ENCODE data around the gene WFDC2.
"Not testable (repeated sequence)": the region's sequence is repeated elsewhere in the genome, so short reads cannot be mapped to it uniquely, and the experiment has no call there.

The WFDC2 gene

GRCh38 chr20:45450097-45450818, 19.3 kb upstream of the WFDC2 start:
- FAIRE-seq (peak; percentile 59), DNase-seq (ENCODE audit: low spot score) (peak; percentile 58)

GRCh38 chr20:45452238-45452637, 17.3 kb upstream of the WFDC2 start:
- DNase-seq (ENCODE audit: low spot score) (no peak), FAIRE-seq (no peak)

GRCh38 chr20:45452772-45453691, 16.5 kb upstream of the WFDC2 start:
- FAIRE-seq: no peak
- DNase-seq (ENCODE audit: low spot score): no peak

- DNase-seq (ENCODE audit: low spot score) (peak; percentile 42), FAIRE-seq (no peak)
These were observed 12.9 kb upstream of the WFDC2 start for GRCh38 chr20:45456632-45457031.

- FAIRE-seq (no peak), DNase-seq (ENCODE audit: low spot score) (no peak)
These were observed 9.9 kb upstream of the WFDC2 start for GRCh38 chr20:45459606-45460005.

- DNase-seq (ENCODE audit: low spot score): no peak
- no peak for FAIRE-seq
These were observed 8.3 kb upstream of the WFDC2 start for GRCh38 chr20:45461225-45461624.

GRCh38 chr20:45462711-45463509, 6.6 kb upstream of the WFDC2 start:
- no peak for DNase-seq (ENCODE audit: low spot score)

DNA sequence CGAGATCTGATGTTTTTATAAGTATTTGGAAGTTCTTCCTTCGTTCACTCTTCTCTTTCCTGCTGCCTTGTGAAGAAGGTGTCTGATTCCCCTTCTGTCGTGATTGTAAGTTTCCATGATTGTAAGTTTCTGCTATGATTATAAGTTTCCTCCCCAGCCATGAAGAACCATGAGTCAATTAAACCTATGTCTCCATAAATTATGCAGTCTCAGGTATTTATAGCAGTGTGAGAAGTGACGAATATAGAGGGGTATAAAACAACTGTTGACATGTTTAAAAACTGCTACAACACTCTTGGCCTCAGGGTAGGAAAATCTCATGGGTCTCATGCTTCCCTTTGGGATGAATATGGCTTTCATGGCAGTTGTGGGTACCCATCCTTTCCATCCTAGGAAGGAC, 5.8 kb upstream of the WFDC2 start:
- FAIRE-seq (no peak), DNase-seq (ENCODE audit: low spot score) (no peak)

More at GRCh38 chr20:45462711-45463509, 6.6 kb upstream of the WFDC2 start:
- peak; percentile 44 for FAIRE-seq

DNA sequence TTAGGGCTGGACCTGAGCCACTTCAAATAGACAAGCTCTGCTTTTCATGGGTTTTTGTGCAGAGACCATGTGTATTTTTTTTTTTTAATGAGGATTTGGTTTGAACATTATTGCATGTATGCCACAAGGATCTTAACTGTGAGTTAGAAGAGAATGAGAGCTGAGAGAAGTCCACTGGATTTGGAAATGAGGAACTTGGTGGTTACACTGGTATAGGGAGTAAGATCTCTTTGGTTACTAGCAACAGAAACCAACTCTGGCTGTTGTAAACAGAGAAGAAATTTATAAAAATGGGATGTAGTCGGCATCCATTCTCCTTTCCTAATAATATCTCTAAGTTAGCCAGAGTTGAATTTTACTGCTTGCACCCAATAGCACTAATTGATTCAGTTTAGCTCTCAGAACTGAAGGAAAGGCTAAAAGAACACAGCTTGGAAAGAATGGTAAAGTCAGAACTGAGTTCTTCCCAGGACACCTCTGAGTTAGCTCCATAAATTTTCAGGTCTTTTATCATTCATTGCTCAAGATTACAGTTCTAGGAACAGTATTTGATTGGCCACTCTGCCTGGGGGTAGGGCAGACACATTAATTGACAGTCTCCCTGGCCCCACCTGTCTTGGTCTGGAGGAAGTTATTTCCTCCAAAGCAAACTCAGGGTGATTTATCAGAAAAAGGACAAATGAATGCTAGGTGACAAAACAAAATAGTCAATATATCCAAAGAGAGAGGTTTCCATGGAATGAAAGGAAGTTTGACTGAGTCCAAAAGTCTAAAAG, 3.9 kb upstream of the WFDC2 start:
- no peak for DNase-seq (ENCODE audit: low spot score)
- FAIRE-seq: no peak

GRCh38 chr20:45467172-45467571, 2.4 kb upstream of the WFDC2 start:
- no peak for FAIRE-seq

DNA sequence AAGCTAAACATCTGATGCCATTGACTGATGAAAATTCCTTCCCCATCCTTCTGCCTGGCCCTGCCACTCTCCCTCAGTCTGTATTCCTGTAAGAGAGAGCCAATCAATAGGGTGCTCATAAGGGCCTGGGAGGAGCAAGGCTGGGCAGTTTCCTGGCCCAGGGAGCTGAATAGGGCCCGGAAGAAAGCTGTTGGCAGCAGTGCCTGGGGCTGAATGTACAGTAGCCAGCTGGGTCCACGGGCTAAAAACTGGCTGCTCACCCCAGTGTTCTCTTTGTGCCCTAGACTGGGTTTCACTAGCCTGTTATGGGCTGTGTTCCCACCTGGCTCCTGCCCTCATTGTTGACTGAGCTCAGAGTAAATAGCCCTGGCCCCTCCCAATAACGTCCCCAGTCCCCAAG, 1.7 kb upstream of the WFDC2 start:
- DNase-seq (ENCODE audit: low spot score) (no peak), FAIRE-seq (no peak)

More at GRCh38 chr20:45467172-45467571, 2.4 kb upstream of the WFDC2 start:
- no peak for DNase-seq (ENCODE audit: low spot score)

DNA sequence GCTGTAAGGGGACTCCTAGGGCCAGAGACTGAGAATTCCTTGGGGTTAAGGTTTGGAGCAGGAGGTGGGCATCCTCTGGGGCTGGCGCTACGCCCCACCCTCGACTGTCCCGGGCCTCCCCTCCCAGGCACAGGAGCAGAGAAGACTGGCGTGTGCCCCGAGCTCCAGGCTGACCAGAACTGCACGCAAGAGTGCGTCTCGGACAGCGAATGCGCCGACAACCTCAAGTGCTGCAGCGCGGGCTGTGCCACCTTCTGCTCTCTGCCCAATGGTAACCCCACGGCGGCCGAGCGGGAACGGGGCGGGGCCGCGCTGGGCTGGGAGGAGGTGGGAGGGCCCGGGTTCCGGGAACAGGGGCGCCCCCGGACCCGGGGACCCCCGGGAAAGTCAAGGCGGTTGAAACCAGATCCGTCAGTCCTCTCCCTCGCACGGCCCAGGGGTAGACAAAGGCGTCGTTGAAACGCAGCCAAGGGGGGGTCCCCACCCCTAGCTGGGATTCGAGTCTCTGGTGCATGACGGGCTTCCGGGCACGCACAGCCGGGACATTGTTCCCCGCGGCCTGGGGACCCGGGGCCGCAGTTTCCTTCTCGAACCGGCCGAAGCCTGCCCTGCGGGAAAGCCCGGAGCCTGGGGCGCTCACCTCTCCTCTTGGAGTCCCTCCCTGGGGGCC, 844 bp downstream of the WFDC2 start:
- DNase-seq (ENCODE audit: low spot score) (no peak), FAIRE-seq (no peak)

- FAIRE-seq (no peak), DNase-seq (ENCODE audit: low spot score) (no peak)
These were observed 1.4 kb downstream of the WFDC2 start for GRCh38 chr20:45470937-45471336.

DNA sequence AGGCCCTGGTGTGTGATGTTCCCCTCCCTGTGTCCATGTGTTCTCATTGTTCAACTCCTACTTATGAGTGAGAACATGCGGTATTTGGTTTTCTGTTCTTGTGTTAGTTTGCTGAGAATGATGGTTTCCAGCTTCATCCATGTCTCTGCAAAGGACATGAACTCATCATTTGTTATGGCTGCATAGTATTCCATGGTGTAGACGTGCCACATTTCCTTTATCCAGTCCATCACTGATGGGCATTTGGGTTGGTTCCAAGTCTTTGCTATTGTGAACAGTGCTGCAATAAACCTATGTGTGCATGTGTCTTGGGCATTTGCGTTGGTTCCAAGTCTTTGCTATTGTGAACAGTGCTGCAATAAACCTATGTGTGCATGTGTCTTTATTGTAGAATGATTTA, 2.7 kb downstream of the WFDC2 start:
- not testable (repeated sequence) for DNase-seq (ENCODE audit: low spot score); FAIRE-seq

DNA sequence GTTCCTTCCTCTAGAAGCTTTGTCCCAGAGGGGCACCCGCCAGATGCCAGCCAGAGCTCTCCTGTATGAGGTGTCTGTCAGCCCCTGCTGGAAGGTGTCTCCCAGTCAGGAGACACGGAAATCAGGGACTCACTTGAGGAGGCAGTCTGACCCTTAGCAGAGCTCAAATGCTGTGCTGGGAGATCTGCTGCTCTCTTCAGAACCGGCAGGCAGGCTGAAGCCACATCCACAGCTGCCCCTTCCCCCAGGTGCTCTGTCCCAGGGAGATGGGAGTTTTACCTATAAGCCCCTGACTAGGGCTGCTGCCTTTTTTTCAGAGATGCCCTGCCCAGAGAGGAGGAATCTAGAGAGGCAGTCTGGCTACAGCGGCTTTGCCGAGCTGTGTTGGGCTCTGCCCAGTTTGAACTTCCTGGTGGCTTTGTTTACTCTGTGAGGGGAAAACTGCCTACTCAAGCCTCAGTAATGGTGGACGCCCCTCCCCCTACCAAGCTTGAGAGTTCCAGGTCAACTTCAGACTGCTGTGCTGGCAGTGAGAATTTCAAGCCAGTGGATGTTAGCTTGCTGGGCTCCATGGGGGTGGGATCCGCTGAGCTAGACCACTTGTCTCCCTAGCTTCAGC, 8.1 kb downstream of the WFDC2 start:
- not testable (repeated sequence) for FAIRE-seq; DNase-seq (ENCODE audit: low spot score)

GRCh38 chr20:45479822-45480221, 10.3 kb downstream of the WFDC2 start:
- FAIRE-seq (peak; percentile 75), DNase-seq (ENCODE audit: low spot score) (no peak)

- no peak for DNase-seq (ENCODE audit: low spot score)
- FAIRE-seq: no peak
These were observed 15.1 kb downstream of the WFDC2 start for GRCh38 chr20:45484676-45485075.

DNA sequence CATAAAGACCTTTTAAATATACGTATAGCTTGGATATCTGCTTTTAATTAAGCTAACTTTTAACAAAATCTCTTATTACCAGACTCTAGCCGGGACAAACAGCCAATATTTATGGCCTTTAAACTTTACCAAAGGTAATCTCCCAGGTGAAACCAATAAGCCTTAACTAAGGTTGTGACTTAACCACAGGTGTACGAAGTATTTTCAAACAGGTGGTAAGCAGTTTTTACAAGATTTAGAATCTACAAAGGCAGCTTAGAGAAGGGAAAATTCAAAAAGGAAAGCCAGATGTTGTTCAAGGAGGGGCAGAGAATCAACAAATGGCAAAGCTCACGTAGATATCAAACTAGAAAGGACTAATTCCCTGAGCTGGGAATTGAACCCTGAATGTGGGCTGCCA, 15.8 kb downstream of the WFDC2 start:
- DNase-seq (ENCODE audit: low spot score) (no peak), FAIRE-seq (no peak)

- FAIRE-seq: no peak
- no peak for DNase-seq (ENCODE audit: low spot score)
These were observed 17.7 kb downstream of the WFDC2 start for GRCh38 chr20:45487231-45487635.

GRCh38 chr20:45489083-45489531, 19.6 kb downstream of the WFDC2 start:
- FAIRE-seq (peak; percentile 91), DNase-seq (ENCODE audit: low spot score) (peak; percentile 48)

All from urothelium cell line (cell line).